Measurements from ENCODE around the gene AUTS2.

DNA sequence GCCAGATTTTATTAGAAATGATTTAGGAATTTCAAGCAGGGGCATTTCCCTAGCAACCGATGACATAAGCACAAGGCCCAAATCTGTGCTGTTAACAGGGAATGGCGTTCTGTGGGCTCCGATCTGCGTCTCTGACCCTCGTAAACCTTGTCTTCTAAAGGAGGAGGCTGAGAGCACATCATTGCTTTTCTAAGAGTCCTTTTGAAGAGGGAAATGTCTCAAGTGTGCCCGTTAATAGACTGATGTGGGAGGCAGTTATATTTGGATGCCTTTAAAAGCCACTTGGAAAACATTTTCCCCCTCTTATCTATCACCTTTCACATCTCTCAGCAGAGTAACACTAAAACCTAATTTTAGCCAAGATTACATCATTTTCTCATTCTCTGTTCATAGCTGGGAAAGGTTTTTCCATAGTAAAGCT is 1109.6 kb downstream of the AUTS2 start:
- TF ChIP-seq, protein P1, sequence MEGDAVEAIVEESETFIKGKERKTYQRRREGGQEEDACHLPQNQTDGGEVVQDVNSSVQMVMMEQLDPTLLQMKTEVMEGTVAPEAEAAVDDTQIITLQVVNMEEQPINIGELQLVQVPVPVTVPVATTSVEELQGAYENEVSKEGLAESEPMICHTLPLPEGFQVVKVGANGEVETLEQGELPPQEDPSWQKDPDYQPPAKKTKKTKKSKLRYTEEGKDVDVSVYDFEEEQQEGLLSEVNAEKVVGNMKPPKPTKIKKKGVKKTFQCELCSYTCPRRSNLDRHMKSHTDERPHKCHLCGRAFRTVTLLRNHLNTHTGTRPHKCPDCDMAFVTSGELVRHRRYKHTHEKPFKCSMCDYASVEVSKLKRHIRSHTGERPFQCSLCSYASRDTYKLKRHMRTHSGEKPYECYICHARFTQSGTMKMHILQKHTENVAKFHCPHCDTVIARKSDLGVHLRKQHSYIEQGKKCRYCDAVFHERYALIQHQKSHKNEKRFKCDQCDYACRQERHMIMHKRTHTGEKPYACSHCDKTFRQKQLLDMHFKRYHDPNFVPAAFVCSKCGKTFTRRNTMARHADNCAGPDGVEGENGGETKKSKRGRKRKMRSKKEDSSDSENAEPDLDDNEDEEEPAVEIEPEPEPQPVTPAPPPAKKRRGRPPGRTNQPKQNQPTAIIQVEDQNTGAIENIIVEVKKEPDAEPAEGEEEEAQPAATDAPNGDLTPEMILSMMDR (conservative IDR thresholded peaks at IDR 0.05; ENCODE audit: low read depth in 2 of 2): no peak
- TF ChIP-seq EZH2phosphoT487 (IDR thresholded peaks at IDR 0.05; ENCODE audit: unreplicated experiment) (no peak), POLR2AphosphoS5 (IDR thresholded peaks at IDR 0.05; ENCODE audit: low read depth) (no peak), EZH2 (IDR thresholded peaks at IDR 0.05; ENCODE audit: low read depth, unreplicated experiment) (no peak), JUNB (IDR thresholded peaks at IDR 0.05; ENCODE audit: unreplicated experiment) (no peak), CREB1 (CRISPR knock-in tag; IDR thresholded peaks at IDR 0.05; ENCODE audit: low read depth) (no peak), STAT1 (IDR thresholded peaks at IDR 0.05; ENCODE audit: unreplicated experiment) (no peak), ZNF114 (CRISPR knock-in tag; IDR thresholded peaks at IDR 0.05) (no peak), ZNF331 (CRISPR knock-in tag; IDR thresholded peaks at IDR 0.05; ENCODE audit: low read depth) (no peak), NANOG (IDR thresholded peaks at IDR 0.05; ENCODE audit: borderline replicate concordance) (no peak)
- TF ChIP-seq, protein P2, sequence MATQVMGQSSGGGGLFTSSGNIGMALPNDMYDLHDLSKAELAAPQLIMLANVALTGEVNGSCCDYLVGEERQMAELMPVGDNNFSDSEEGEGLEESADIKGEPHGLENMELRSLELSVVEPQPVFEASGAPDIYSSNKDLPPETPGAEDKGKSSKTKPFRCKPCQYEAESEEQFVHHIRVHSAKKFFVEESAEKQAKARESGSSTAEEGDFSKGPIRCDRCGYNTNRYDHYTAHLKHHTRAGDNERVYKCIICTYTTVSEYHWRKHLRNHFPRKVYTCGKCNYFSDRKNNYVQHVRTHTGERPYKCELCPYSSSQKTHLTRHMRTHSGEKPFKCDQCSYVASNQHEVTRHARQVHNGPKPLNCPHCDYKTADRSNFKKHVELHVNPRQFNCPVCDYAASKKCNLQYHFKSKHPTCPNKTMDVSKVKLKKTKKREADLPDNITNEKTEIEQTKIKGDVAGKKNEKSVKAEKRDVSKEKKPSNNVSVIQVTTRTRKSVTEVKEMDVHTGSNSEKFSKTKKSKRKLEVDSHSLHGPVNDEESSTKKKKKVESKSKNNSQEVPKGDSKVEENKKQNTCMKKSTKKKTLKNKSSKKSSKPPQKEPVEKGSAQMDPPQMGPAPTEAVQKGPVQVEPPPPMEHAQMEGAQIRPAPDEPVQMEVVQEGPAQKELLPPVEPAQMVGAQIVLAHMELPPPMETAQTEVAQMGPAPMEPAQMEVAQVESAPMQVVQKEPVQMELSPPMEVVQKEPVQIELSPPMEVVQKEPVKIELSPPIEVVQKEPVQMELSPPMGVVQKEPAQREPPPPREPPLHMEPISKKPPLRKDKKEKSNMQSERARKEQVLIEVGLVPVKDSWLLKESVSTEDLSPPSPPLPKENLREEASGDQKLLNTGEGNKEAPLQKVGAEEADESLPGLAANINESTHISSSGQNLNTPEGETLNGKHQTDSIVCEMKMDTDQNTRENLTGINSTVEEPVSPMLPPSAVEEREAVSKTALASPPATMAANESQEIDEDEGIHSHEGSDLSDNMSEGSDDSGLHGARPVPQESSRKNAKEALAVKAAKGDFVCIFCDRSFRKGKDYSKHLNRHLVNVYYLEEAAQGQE (IDR thresholded peaks at IDR 0.05; ENCODE audit: unreplicated experiment): no peak
- TF ChIP-seq, protein P3, sequence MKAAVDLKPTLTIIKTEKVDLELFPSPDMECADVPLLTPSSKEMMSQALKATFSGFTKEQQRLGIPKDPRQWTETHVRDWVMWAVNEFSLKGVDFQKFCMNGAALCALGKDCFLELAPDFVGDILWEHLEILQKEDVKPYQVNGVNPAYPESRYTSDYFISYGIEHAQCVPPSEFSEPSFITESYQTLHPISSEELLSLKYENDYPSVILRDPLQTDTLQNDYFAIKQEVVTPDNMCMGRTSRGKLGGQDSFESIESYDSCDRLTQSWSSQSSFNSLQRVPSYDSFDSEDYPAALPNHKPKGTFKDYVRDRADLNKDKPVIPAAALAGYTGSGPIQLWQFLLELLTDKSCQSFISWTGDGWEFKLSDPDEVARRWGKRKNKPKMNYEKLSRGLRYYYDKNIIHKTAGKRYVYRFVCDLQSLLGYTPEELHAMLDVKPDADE (IDR thresholded peaks at IDR 0.05): no peak

Measured in GM23338 (cell line).